HG02759 (cell line): ENCODE measurements around the gene HOXB7.

Experiments used
- ATAC-seq: cut with Tn5 transposase; IDR thresholded peaks from one replicate; pipeline ENCODE4 v1.9.1; 2021; ENCODE audit warnings: mild to moderate bottlenecking, moderate library complexity; ENCODE audit not compliant: unreplicated experiment

The HOXB7 gene

GRCh38 chr17:48610282-48611211 is at the start of gene HOXB7:
TSS of gene HOXB7 (minus strand) at chr17:48611017. CDS start at chr17:48610918, 99 bp downstream.
- ATAC-seq: peak; percentile 36

DNA sequence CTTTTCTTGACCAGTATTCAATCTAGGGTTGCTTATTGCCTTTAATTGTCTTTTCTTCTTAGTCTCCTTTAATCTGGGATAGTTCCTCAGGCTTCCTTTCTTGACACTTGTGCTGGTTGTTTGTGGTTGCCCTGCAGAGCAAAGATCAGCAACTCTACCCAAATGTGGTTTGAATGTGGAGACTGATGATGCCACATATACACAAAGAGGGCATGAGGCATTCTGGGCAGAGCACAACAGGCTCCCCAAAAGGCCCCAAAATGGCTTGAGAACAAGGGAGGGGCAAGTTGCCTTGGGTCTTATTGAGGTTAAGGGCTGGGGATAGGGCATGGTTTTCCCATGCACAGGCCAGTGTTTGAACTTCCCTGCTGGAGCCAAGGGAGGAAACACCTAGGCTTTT is 45.1 kb upstream of the HOXB7 start:
- ATAC-seq: no peak

GRCh38 chr17:48649741-48650140 is 38.9 kb upstream of the HOXB7 start:
- ATAC-seq: no peak

DNA sequence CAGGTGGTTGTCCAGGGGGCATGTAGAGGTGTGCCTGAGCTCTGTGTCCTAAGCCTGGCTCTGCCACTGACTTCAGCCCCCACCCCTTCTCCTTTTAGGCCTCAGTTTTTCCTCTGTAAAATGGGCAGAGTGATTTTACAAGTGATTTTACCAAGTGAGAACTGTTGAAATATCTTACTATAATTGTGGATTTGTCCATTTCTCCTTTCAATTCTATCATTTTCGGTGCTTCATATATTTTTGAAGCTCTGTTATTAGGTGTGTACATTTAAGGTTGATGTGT is 37.1 kb upstream of the HOXB7 start:
- no peak for ATAC-seq

- no peak for ATAC-seq
Observed at GRCh38 chr17:48647103-48647962, 36.5 kb upstream of the HOXB7 start.

DNA sequence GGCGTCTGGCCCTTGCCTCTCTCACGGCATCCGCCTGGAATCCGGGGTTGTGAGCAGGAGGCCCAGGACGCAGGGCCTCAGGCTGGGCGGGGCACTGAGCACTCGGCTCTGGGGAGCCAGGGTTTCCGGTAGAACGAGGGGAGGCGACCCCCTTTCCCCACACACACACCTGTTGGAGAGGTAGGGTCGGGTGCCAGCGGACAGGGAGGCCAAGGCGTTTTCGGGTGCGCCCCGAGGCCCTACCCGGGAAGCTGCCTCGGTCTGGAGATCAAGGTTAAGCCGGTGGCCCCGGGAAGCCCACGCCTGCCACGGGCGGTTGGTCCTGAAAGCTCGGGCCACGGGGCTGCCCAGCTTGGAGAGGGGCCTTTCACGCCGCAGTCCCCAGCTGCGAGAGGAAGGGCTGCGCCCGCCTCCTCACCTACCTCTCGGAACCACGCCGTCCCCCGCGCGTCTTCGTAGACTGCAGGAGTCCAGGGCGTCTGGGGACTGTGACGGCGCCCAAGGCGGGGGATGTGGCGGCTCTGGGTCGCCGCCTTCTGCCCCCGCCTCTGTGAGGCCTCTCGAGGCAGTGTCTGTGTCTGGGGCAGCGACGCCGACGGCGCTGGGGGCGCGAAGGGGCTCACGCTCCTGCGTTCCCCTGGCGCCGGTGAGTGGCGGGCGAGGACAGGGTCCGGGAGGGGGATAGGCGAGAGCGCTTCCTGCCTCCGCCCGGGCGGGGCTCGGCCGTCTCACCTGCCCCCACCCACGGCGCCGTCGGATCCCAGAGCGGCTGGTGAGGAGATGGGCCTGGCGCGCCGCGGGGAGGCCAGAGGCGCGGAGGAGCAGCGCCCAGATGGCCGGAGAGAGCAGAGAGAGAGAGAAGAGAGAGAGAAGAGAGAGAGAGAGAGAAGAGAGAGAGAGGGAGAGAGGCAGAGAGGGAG is 35.6 kb upstream of the HOXB7 start:
- no peak for ATAC-seq

GRCh38 chr17:48645639-48646182 is 34.9 kb upstream of the HOXB7 start:
- no peak for ATAC-seq

- no peak for ATAC-seq
Observed at GRCh38 chr17:48644910-48645557, 34.2 kb upstream of the HOXB7 start.

DNA sequence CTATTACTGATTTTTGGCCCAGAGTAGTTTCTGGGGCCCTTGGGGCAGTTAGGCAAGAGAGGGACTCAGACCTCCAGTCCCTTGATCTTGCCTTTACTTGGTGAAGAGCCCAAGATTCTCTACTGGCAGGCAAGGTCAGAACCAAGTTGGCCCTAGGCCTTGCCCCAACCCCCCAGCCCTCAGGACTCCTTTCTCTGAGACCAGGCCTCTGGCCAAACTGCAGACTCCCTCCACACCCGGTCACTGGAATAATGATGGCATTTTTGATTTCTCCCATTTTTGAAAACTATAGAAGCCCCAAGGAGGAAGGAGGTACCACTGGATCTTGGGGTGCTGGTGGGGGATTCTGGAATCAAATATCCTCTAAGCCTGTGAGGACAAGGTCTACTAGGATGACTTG is 33.3 kb upstream of the HOXB7 start:
- no peak for ATAC-seq

DNA sequence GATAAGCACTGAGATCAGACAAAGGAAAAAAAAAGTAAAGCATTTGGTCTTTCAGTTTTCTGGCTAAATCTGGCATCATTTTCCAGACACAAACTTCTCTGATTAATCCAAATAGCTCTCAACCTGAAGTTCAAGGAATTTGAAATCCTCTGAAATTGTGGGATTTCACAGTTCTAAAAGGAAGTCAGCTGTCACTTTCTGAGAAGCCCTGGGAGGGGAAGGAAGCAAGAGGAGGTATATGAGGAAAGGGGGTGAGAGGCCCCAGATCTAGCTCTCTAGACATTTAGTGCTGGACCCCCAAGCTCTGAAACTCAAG is 32.8 kb upstream of the HOXB7 start:
- no peak for ATAC-seq

DNA sequence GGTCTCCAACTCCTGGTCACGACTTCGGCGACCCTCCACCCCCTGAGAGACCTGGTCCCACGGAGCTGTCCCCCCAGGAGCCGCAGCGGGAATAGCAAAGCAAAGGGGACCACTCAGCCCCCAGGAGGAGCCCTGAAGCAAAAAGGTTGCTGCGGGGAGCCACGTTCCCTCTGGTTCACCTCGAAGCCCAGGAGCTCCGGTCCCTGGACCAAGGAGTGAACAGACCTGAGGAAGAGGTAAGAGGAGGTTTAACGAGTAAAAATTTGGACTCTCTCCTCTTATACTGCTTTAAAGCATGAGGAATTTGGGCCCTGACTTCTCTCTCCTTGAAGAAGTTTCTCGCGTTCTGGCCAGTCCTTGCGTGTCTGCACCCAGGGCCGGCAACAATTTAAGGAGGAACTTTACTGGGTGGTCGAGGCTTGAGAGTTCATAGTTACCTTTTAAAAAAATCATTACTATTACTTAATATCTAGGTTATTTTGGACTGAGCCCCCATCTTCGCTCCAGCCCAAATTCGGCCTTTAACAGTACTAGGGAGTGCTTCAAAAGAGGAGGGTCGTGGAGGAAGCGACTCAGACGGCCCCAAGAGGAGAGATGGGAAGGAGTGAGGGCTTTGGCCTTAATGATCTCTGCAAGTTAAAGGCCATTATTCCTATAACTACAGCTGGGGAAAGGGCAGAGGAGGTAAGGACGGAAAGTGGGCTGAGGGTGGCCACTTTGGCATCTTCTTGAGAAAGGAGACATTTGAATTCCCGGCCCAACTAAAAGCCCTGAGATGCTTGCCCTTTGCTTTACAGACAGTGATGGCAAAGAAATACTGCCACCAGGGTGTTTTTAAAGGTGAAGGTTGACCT is 32.3 kb upstream of the HOXB7 start:
- no peak for ATAC-seq

GRCh38 chr17:48642059-48642842 is 31.4 kb upstream of the HOXB7 start:
- no peak for ATAC-seq

- no peak for ATAC-seq
Observed at GRCh38 chr17:48641541-48642058, 30.8 kb upstream of the HOXB7 start.

DNA sequence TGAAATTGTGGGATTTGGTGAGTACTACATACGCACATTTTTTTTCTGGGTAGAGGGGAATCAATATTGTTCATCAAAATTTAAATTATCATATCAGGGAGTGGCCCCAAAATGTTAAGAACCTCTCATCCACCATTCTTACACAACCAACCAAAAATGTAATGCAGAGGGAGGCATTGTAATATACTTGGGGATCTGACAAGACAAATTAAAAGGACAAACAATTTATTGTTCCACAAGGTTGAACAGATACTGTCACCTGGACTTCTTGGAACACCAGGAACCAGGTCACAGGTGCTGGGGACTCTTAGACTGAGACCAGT is 30.0 kb upstream of the HOXB7 start:
- no peak for ATAC-seq

DNA sequence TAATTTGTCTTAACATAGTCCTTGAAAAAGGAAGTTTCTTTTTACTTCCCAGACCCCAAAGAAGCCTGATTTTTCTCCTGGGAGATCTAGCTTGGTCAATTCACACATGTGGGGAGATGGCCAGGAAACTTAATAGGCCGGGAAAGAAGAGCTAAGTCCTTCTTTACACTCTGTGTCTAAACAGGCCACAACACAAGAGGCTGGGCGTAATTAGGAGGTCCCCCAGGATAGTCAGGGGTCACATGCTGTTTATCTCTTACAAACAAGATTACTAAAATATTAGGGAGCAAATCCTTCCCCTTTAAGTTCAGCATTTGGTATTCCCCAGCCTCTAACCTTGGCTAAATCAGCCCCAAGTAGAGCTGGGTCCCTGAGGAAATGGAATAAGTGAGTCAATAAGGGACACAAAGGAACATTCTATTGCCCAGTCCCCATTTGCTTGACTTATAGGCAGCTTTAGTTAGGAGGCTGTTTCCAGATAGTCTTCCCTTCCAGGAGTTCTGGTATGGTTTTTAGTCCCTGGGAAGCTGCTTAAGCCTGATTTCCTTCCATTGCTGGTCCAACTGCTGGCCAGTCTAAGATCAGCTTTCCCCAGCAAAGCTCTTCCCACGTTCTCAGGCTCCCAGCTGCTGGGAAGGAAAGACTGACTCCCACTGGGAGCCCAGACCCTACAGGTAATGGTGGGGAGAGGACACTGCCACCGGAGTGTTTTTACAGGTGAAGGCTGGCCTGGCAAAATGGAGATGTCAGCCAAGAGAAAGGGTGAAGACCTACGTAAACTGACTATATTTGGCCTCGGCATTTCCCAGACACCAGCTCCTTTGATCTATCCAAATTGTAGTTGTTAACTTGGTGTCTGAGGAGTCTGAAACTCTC is 29.4 kb upstream of the HOXB7 start:
- no peak for ATAC-seq

GRCh38 chr17:48639136-48639535 is 28.3 kb upstream of the HOXB7 start:
- no peak for ATAC-seq
